HT-29 (cell line): ENCODE data around the gene LINGO4. TPM values are rescaled to one million over a fixed set of nuclear protein-coding genes. Genes with fewer than 3 reads are reported as not detected.

Source experiments
- DNase-seq: peaks from one replicate; pipeline ENCODE4 v3.0.0-alpha.2; 2015; ENCODE audit warnings: low spot score
- total RNA-seq: library from RNA; depleted of rRNA; stranded (reverse); fragments of >200 nt; shearing (Covaris generic); gene quantifications from 2 replicates; pipeline ENCODE4 v1.2.3, GENCODE V29; 2014

Gene LINGO4
- total RNA-seq, 1 experiment from 2014 or later: not detected

DNA sequence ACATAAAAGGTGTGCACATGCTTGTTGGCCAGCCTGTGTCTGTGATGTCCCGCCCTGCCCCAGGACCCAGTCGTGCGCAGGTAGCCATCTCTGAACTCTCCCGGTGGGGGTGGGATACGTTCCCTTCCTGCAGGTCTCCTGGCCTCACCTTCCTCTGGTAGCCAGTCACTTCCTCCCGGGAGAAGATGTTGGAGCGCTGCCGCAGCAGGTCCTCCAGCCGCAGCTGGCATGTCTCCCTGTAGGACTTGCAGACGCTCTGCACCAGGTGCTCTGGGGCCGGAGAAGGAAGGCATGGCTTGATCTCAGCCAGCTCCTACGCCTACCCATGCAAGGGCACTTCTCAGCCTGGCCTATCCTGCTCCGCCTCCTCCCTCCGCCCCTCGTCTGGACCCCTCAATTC lies 9.2 kb upstream of the LINGO4 start:
- no peak for DNase-seq

DNA sequence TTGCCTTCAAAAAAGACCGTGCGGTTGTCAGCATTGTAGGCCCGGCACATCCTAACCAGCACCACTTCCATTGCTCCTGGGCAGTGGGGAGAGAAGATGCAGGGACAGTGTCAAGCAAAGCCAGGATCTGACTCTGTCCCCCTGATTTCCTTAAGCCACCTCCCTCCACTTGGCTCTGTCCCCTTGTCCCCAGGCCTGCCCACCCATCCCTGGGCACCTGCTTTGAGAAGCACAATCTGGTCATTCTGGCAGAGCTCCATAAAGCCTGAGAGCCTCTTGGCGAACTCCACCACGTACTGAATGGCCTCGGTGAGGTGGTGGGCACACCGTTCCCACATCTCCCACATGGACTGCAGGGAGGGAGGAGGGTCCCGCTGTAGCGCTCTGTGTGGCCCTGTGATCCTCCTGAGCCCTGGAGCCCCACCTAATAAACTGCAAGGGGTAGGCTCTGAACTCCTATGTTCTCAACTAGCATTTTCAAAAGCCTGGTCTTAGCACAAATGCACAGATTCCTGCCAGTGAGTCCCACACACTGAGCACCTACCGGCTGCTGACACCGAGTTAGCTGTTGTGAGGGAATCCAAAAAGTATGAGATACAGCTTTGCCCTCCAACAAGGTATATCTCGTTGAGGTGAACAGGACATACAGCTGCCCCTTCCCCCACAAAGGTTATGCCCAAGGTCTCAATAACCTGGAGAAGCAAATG lies 8.2 kb upstream of the LINGO4 start:
- no peak for DNase-seq

DNA sequence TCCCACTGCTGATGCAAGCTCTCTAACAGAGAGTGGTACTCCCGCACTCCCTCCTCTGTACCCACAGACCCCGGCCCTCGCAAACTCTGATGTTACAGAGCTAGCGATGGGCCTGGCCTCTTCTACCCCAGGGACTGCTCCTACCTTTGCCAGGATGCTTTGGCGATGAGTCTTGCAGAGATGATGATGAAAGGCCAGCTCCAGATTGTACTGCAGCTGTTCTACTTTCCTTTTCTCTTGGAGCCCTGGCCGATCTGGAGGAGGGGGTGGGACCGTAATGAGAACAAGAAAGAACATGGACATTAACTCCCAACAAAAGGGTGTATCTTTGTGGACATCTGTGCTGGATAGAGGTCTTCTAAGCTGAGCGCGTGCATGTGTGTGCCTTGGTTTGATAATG lies 6.0 kb upstream of the LINGO4 start:
- no peak for DNase-seq

DNA sequence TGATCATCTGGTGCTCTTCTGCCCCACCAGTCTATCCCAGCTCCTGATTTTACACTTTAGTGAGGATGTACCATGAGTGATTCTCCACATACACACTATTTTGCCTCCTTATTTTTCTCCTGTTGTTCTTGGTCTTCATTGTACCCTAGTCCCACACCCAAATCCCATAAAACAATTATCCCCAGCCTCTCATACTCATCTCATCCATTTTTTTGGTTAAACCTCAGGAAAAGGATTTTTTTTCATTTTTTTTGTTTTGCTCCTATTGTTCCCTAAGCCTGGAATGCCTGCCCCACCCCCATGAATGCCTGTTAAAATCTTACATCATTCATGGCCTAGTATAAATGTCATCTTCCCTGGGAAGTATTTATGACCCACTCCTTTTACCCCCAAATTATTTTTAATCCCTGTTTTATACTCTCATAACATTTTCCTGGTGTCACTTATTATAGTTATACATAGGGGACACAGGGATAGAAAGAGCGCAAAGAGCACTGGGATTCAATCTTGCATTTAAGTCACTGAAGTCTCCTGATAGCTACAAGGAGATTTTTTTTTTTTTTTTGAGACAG lies 4.9 kb upstream of the LINGO4 start:
- no peak for DNase-seq

DNA sequence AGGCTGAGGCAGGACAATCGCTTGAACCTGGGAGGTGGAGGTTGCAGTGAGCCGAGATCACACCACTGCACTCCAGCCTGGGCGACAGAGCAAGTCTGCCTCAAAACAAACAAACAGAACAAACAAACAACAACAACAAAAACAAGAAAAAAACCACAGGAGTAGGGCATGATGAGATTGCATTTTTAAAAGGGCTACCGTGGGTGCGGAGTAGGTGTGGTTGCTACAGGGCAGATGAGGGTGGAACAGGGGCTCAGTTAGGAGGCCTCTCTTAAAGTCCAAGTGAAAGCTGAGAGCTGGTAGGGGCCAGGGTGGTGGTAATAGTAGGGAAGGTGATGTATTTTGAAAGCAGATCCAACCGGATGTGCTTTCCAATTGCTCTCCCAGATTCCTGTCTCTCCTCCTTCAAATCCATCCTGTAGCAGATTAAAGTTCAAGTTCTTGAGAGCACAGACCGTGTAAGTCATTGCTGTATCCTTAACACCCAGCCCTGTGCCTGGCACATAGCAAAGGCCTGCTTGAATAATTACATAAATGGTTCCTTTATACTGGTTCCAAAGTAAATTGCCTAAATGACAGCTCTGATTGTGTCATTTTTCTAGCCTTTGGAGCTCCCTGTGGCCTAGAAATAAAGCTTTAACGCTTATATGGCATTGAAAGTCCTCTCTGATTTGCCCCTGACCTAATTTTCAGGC lies 4.2 kb upstream of the LINGO4 start:
- DNase-seq: no peak

DNA sequence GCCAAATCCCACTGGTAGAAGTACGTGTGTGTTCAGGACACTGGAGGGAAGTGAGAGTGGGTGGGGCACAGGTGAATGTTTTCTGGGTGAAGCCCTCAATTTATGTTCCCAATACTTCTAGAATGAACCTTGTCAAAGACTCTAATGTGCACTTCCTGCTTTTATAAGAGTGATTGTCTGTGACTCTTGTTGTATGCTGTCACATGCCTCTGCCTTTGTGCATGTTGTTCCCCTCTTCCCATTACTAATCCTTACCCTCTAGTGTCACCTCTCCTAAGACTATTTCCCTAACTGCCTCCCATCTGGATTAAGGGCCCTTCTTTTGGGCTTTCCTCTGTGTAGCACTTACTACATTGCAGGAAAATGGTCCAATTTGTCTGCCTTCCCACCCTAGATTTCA lies 2.5 kb upstream of the LINGO4 start:
- no peak for DNase-seq

DNA sequence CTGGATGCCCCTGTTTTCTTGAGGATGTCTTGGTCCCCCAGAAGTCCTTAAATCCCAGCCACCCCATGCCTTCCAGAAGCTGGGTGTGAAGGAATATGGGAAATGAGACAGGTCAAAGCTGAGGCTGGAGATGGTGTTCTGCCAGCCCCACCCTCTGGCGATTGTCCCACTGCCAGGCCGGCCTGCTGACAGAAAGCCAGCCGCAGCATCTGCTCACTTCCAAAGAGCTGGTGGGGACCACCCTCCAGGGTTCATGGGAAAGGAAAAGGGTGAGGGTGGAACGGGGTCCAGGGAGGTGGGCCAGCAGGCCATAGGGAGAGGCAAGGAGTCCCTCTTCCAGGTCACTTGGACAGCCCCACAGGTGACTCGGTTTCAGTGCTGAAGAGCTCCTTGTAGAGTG lies 1.9 kb upstream of the LINGO4 start:
- no peak for DNase-seq

DNA sequence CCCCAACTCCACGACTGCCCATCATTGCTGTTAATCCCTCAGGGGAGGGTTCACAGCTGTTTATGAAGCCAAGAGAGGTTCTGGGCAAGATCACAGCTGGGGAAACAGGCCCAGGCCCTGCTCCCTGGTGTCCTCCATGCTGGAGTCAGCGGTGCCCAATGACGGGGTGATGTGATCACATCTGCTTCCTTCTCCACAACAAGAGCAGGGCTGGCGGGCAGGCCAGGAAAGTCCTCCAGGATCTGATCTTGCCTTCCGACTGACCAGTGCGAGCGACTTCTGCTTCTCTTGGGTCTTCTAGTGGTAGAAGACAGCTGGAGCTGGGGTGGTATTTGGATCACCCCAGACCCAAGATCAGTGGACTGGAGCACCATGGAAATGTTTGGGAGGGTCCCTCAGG lies 951 bp upstream of the LINGO4 start:
- no peak for DNase-seq

DNA sequence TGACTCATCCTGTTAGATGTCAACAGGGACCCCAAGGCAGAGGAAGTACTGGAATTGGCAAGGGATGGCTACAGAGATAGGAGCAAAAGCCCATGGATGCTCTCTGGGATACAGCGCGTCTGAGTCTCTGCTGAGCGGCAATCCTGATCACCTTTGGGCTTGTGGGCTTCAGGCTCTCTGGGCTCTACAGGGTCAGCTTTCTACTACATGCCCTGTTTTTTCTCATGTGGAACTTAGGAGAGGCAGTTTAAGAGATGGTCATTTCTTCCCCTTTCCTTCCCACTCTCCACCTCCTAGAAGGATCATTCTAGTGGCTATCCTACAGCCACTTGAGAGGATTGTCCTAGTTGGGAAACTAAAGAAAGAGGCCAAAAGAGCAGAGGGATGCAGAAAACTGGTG lies 1.3 kb downstream of the LINGO4 start:
- no peak for DNase-seq

DNA sequence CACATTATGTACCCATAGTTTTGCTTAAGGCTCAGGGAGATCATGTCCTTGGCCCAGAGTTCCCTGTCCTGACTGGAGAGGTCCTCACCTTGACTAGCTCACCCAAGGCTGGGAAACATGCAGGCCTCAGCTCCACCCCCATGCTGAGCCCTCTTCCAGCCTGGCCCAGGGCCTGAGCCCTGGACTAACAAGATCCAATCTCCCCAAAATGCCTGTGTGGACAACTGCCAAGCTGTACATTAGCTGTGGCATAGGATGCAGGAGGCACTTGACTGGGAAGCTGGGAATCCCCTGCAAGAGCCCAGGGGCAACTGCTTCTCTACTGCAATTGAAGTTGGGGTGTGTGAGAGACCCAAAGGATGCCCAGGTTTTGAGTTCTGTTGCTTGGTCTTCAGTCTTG lies 2.1 kb downstream of the LINGO4 start:
- no peak for DNase-seq

DNA sequence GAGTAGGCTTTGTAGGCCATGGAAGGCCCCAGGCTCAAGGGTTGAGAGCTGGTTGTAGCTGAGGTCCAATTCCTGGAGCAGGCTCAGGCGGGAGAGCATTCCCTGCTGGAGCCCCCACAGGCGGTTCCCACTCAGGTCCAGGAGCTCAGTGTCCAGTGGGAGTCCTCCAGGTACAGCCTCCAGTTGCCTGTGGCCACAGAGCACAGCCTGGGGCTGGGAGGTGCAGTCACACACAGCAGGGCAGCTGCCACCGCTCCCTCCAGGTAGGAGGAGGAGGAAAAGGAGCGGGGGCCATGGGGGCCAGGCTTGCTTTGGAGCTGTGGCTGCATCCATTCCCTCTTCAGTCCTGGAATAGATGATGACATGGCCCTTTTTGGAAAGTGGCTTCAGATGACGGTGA lies 2.8 kb downstream of the LINGO4 start:
- DNase-seq: no peak

DNA sequence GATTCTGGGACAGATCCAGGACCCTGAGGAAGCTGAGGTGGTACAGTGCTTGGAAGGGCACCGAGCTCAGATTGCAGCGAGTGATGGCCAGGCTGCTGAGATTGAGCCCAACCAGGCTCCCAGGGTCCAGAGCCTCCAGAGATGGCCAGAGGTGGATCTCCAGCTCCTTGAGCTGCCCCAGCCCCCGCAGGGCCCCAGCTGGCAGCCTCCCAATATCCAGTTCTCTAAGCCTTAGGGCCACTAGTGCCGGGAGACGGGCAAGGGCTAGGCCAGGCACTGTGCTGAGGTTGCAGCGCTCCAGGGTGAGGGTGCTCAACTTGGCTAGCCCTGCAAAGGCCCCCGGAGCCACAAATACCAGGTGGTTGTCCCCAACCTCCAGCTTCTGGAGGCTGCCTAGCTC lies 3.4 kb downstream of the LINGO4 start:
- no peak for DNase-seq

DNA sequence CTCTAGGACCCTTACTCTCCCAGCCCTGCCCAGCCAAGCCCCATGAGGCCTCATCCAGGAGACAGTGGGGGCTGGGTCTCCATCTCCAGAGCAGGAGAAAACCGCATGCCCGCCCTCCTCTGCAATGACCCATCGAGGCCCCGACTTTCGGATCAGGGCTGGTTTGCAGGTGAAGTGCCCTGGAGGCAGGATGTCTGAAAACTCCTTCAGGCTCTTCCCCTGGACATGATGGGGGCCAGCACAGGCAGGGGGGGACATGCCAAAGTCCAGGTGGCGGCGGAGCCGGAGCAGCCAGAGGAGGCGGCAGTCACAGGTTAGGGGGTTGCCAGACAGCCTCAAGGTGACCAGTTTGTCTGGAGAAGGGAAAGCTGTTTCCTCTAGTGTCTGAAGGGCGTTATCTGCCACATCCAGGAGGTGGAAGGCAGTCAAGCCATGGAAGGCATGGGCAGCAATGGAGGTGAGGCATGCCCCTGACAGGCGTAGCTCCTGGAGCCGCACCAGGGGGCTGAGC lies 3.9 kb downstream of the LINGO4 start:
- DNase-seq: no peak

DNA sequence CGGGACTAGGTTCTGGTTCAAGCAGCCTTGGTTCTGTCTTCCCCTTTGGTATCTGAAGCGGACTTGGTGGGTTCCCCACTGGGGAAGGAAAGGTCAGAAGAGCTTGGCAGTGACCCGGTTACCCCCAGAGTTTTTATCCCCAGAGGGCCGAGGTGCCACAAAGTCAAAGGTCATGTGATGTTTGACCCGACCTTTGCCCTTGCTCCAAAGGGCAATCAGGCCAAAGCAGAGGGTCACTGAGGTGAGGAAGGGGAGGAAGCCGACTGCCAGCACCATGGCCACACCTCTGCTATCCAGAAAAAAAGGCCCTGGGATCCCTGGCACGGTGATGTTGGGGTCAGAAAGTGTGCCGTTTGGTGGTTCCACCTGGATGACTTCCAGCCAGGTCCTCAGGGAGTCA lies 4.4 kb downstream of the LINGO4 start:
- no peak for DNase-seq

DNA sequence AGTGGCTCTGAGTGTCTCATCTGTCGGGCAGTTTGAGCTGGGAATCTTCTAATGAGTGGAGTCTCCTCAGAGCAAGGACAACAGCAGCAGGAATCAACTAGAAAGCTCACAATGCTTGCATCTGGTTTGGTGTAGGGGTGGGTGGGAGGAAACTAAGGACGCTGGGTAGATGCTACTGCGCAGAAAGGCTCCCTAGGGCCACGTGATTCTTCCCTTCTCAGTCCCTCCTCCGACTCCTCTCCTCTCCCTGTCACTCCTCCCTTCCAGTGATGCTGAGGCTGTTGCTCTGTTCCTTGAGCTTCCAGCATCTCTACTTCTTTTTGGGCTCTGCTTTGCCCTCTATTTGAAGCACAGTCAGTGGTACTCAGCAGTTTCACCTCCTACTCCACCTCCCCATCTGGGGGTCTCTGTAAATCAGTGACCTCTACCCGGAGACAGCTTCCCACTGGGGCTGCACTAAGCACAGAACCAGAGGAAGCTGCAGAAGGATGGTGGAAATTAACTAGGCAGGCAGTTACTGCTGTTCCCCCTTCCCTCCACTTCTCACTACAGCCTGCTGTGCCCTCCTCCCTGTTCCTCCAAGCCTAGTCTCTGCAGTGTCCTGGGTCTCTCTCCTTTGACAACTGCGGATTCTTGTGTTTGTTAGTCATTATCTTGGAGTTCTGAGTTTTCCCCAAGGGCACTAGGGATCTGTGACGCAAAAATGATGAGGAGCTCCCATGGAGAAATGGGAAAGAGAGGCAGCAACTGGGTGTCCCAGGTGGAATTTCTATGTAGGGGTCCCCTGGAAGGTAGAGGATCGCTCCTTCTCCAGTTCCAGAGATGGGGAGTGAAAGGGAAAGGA lies 5.8 kb downstream of the LINGO4 start:
- DNase-seq: no peak

DNA sequence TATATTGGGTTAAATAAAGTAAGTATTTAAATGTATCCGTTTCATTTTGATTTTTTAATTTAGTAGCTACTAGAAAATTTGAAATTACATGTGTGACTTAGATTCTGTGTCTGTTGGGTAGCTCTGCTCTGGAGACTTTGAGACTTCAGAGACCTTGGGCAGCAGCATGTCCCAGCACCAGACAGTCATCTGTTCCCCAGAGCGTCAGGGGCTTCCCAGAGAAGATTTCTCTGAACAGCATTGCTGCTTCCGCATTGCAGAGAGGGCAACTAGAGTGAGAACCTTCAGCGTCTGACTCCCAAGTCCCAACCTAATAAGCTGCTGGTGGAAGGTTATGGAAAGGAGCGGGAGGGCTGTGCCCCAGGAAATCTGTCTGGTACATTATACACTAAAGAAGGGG lies 6.6 kb downstream of the LINGO4 start:
- no peak for DNase-seq

DNA sequence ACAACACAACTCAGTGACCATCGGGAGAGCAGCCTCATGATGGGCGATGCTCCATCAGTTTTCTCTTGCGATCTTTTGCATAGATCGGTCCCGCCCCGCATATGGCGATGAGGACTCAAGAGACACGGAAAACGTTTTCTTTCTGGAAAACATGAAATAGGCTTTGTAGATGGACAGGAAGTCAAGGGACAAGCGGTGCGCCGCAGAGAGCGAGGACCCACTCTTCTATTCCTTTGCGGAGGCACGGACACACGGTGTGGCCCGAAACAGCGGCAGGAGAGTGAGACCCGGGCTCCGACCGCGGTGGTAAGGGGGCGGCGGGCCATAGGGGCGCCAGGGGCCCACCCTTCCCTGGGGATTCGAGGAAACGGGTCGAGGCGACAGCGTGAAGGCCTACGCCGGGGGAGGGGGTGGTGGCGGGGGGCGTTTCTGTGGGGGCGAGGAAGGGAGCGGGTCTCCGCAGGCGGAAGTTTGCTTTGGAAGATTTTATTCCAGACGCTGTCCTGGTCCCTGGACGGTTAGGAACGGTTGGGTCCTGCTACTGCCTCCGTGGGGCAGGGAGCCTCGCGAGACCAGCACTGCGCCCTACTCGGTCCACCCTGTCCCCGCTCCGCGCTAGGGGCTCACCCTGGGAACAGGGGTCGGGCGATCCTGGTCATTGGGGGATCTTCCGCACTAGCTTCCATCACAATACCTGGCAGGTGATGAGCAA lies 14.1 kb downstream of the LINGO4 start:
- DNase-seq: peak; percentile 31

DNA sequence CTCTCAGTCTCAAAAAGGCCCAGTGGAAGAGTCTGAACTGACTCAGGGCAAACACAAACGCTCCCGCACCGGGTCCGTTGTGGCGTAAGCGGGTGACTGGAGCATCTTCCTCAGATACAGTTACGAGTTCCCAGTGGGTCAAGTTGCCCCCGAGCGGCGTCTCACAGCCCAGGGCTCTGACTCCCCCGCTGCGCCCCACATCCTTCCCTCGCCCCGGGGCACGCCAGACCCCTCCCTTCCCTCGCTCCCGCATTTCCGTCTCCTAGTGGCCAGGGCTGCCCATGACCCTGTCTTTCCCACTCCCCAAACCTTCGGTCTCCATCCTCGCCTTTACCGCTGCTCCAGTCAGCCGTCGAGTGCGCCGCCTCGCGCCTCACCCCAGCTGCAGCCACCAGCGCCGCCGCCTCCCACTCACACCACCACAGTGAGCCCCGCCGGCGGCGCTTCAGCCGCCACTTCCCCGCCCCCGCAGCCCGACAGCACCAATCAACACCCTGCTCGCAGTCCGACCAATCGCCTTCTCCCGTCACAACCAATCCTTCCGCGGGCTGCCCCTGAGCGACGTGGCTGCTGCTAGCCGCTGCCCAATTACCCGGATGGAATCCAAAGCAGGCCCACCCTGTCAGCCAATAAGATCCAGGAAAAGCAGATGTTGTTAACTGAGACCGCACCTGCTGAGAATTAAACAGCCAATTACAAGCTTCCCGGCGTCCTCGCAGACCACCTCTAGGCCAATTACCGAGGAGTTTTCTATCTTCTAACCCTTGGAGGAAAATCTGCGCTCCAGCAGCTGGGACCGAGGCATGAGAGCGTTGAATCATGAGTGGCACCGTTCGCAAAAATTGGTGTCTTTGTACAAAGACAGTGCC lies 14.9 kb downstream of the LINGO4 start, which contains the start of gene TDRKH:
Gene TDRKH (minus strand): TSS at position 430 of the 869 bp plus-strand sequence. CDS start 7,478 bp downstream, outside the sequence.
- peak; percentile 98 for DNase-seq

DNA sequence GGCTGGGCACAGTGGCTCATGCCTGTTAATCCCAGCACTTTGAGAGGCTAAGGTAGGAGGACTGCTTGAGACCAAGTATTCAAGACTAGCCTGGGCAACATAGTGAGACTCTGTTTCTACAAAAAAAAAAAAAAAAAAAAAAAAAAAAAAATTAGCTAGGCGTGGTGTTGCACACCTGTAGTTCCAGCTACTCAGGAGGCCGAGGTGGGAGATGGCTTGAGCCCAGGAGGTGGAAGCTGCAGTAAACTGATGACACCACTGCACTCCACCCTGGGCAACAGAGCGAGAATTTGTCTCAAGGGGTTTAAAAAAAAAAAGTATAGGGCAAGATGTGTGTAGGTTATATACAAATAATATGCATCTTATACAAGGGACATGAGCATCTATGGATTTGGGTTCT lies 17.5 kb downstream of the LINGO4 start:
- DNase-seq: no peak

DNA sequence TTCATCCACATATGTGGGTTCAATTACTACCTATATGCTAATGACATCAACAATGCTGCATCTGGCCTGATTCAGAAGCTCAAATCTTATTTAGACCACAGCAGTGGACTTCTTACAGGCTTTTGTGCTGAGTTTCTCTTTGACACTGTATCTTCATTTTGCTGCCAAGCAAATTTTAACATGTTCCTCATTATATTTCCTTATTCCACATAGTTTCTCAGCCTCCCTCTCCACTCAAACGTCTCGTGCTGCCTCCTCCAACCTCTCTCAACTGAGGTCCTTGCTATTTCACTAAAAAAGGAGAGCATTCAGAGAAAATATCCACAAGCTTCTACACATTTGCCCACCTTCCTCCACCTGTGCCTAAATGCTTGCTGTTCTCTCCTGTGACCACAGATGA lies 21.4 kb downstream of the LINGO4 start:
- no peak for DNase-seq
